HL-60 (cell line): Measurements from ENCODE around the gene RNF175.

ENCODE experiments used
- DNase-seq, 2 experiments: peaks; one replicate each; pipeline ENCODE4 v3.0.0-alpha.2; 2010 to 2020; ENCODE audit warnings: low read depth in 1 of 2, low spot score in 1 of 2
- H3K27ac ChIP-seq: fragments of 250-450 bp; sonication (Bioruptor Pico); replicated peaks from 2 replicates; pipeline ENCODE4 v1.5.1; 2020; ENCODE audit warnings: mild to moderate bottlenecking, moderate library complexity
- H3K27me3 ChIP-seq: fragments of 250-450 bp; sonication (Bioruptor Pico); 2 replicates; pipeline ENCODE4 v1.5.1; 2021; ENCODE audit warnings: mild to moderate bottlenecking, moderate library complexity; ENCODE audit not compliant: insufficient read depth, poor library complexity, severe bottlenecking
- H3K4me3 ChIP-seq: replicated peaks from 2 replicates; pipeline ENCODE4 v1.5.1; 2011; ENCODE audit warnings: mild to moderate bottlenecking, control low read depth, low read length; ENCODE audit not compliant: insufficient read depth
- CTCF ChIP-seq: IDR thresholded peaks from one replicate; pipeline ENCODE4 v1.5.1; 2011; ENCODE audit warnings: low read length, control low read depth, inconsistent platforms; ENCODE audit not compliant: insufficient read depth
- GABPA ChIP-seq: IDR thresholded peaks from 2 replicates; pipeline ENCODE4 v1.6.1; 2012; ENCODE audit warnings: low read depth
- POLR2AphosphoS5 ChIP-seq: IDR thresholded peaks from 2 replicates; pipeline ENCODE4 v1.6.1; 2012; ENCODE audit warnings: low read depth
- REST ChIP-seq: IDR thresholded peaks from 2 replicates; pipeline ENCODE4 v1.6.1; 2012; ENCODE audit warnings: low read depth; ENCODE audit not compliant: insufficient replicate concordance
- SPI1 ChIP-seq: IDR thresholded peaks from 2 replicates; pipeline ENCODE4 v1.6.1; 2012; ENCODE audit warnings: low read depth, mild to moderate bottlenecking, borderline replicate concordance

The RNF175 gene

GRCh38 chr4:153684182-153684970 lies 75.4 kb downstream of the RNF175 start, which contains the start of gene TLR2:
Gene TLR2 (plus strand): TSS chr4:153684280. CDS start chr4:153702908, 18,628 bp downstream.
- DNase-seq: peak; percentile 61 to 81
- peak within 1 kb of the TSS; percentile 89 for H3K4me3 ChIP-seq
- no peaks in the 10 kb centered on the region for H3K27me3 ChIP-seq
- peak; percentile 71 for TF ChIP-seq POLR2AphosphoS5
- no peak for TF ChIP-seq SPI1
- peak within 1 kb of the TSS; percentile 69 for H3K27ac ChIP-seq

- peak overlapping the region; percentile 69 for H3K27ac ChIP-seq
- TF ChIP-seq CTCF (no peak), SPI1 (no peak), GABPA (no peak), POLR2AphosphoS5 (no peak), REST (no peak)
- H3K27me3 ChIP-seq: no peaks in the 10 kb centered on the region
- DNase-seq: no peak
- H3K4me3 ChIP-seq: peak overlapping the region; percentile 89
These were observed 76.1 kb downstream of the RNF175 start for GRCh38 chr4:153683763-153684181.

- no peak for DNase-seq
- Histone ChIP-seq H3K4me3 (no peak overlapping the region), H3K27ac (no peak overlapping the region), H3K27me3 (no peaks in the 10 kb centered on the region)
- TF ChIP-seq REST (no peak), CTCF (no peak), POLR2AphosphoS5 (no peak), SPI1 (no peak), GABPA (no peak)
These were observed 80.3 kb downstream of the RNF175 start for GRCh38 chr4:153679486-153679885.

GRCh38 chr4:153676984-153677383 lies 82.8 kb downstream of the RNF175 start:
- TF ChIP-seq CTCF: no peak
- no peak for TF ChIP-seq POLR2AphosphoS5
- no peak for TF ChIP-seq REST
- no peak for TF ChIP-seq SPI1
- no peak for TF ChIP-seq GABPA
- no peaks in the 10 kb centered on the region for H3K27me3 ChIP-seq
- no peak overlapping the region for H3K27ac ChIP-seq
- no peak overlapping the region for H3K4me3 ChIP-seq
- no peak for DNase-seq
